Ovary (tissue), 3 donors: ENCODE measurements around the gene ZNF586.

Source experiments
- EP300 ChIP-seq: sonication (generic); formaldehyde crosslinking; IDR thresholded peaks from one replicate; pipeline ENCODE4 v1.6.1; 2017; ENCODE audit warnings: antibody characterized with exemption
- POLR2A ChIP-seq: fragments of 450-650 bp; IDR thresholded peaks from one replicate; pipeline ENCODE4 v1.6.1; 2017; ENCODE audit warnings: antibody characterized with exemption, mild to moderate bottlenecking, moderate library complexity
- TF ChIP-seq, protein P1 (sequence below), 3 donors: fragments of 450-650 bp in 2 of 3; fragments of 200-600 bp in 1 of 3; IDR thresholded peaks; one replicate each; pipeline versions ENCODE4 v1.5.1 to v1.8.0; 2016 to 2022; ENCODE audit warnings: antibody characterized with exemption in 3 of 3, mild to moderate bottlenecking in 1 of 3
- donor health status: DM: no; HTN: no; CAD: no.

DNA sequence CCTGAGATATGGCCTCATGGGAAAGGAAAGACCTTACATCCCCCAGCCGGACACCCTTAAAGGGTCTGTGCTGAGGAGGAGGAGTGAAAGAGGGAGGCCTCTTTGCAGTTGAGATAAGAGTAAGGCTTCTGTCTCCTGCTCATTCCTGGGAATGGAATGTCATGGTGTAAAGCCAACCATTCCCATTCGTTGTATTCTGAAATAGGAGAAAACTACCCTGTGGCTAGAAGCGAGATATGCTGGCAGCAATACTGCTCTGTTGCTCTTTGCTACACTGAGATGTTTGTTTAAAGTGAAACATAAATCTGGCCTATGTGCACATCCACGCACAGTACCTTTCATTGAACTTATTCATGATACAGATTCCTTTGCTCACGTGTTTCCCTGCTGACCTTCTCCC lies 59.8 kb downstream of the ZNF586 start:
- TF ChIP-seq, protein P1, sequence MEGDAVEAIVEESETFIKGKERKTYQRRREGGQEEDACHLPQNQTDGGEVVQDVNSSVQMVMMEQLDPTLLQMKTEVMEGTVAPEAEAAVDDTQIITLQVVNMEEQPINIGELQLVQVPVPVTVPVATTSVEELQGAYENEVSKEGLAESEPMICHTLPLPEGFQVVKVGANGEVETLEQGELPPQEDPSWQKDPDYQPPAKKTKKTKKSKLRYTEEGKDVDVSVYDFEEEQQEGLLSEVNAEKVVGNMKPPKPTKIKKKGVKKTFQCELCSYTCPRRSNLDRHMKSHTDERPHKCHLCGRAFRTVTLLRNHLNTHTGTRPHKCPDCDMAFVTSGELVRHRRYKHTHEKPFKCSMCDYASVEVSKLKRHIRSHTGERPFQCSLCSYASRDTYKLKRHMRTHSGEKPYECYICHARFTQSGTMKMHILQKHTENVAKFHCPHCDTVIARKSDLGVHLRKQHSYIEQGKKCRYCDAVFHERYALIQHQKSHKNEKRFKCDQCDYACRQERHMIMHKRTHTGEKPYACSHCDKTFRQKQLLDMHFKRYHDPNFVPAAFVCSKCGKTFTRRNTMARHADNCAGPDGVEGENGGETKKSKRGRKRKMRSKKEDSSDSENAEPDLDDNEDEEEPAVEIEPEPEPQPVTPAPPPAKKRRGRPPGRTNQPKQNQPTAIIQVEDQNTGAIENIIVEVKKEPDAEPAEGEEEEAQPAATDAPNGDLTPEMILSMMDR (IDR thresholded peaks at IDR 0.05): no peak
- no peak for TF ChIP-seq POLR2A
- TF ChIP-seq EP300: no peak
